ENCODE results near the gene CHST11. TPM values are rescaled to one million over a fixed set of nuclear protein-coding genes. Genes with fewer than 3 reads are reported as not detected.

The CHST11 gene
- total and polyA plus RNA-seq, 10 of the 15 experiments (the other 5 are each of a cell fraction or from before 2014, with no cell fraction given) = 1.9 to 38.1 (median 17.2) TPM

- Histone ChIP-seq H3K79me2 (ENCODE audit: control insufficient read depth, insufficient read depth, low read length) (peaks cover 11% of the 10 kb centered on the region), H3K4me3 (no peak overlapping the region), H3K9ac (ENCODE audit: control insufficient read depth, insufficient read depth, low read length) (no peak overlapping the region), H3K27ac (ENCODE audit: control insufficient read depth, insufficient read depth) (no peak overlapping the region), H3K27me3 (replicated peaks in 1 of 2; ENCODE audit: control insufficient read depth in 2 of 2, insufficient read depth in 2 of 2, low read length in 1 of 2) (no peaks in the 10 kb centered on the region), H3K4me2 (ENCODE audit: control insufficient read depth, insufficient read depth) (no peak overlapping the region), H4K20me1 (ENCODE audit: control insufficient read depth, insufficient read depth) (no peaks in the 10 kb centered on the region; the same call in 1 of the 2 replicates), H3K36me3 (ENCODE audit: control insufficient read depth in 2 of 2, insufficient read depth in 2 of 2, low read length in 1 of 2) (peaks cover 0 to under 1% of the 10 kb centered on the region in 2 experiments; a peak in 2 of 4 replicates), H2AFZ (ENCODE audit: control insufficient read depth, low read depth, low read length) (no peak overlapping the region), H3K4me1 (ENCODE audit: control insufficient read depth, insufficient read depth, low read length) (peaks cover 9% of the 10 kb centered on the region; the same call in 1 of the 2 replicates), H3K9me3 (replicated peaks; ENCODE audit: control insufficient read depth, insufficient read depth, low read length) (no peaks in the 10 kb centered on the region; the same call in 2 of the 3 replicates)
- ChIA-PET SMC1A (ENCODE audit: uncharacterized antibody, unreplicated experiment) (interaction anchor here (1.1 to 1.5 kb wide), 3 partner anchors 28 to 75 kb away, joined by 3 to 4 read pairs (median 3); no protein-coding TSS in a partner anchor), POLR2A (interaction anchor here (0.7 to 1.2 kb wide), 2 partner anchors 12 to 36 kb away, joined by 3 to 4 read pairs; no protein-coding TSS in a partner anchor), CTCF (interaction anchor here (1.2 to 1.3 kb wide), 2 partner anchors 29 to 36 kb away, joined by 3 read pairs; no protein-coding TSS in a partner anchor), RAD21 (ENCODE audit: unreplicated experiment) (interaction anchor here (1.2 kb wide), 1 partner anchor 47 kb away, joined by 3 read pairs; no protein-coding TSS in a partner anchor)
- TF ChIP-seq IRF4 (IDR thresholded peaks at IDR 0.05; ENCODE audit: low read depth, low read length) (no peak), SMC3 (IDR thresholded peaks at IDR 0.05; ENCODE audit: borderline replicate concordance, low read length) (no peak), ZBTB40 (IDR thresholded peaks at IDR 0.05; ENCODE audit: borderline replicate concordance) (no peak), ASH2L (IDR thresholded peaks at IDR 0.05; ENCODE audit: borderline replicate concordance, low read depth) (no peak), SMAD5 (IDR thresholded peaks at IDR 0.05; ENCODE audit: low read depth) (no peak), SREBF2 (IDR thresholded peaks at IDR 0.05; ENCODE audit: low read length) (no peak), DPF2 (IDR thresholded peaks at IDR 0.05) (no peak), ZNF207 (IDR thresholded peaks at IDR 0.05; ENCODE audit: borderline replicate concordance) (no peak), ATF2 (IDR thresholded peaks at IDR 0.05; ENCODE audit: low read length) (no peak), MTA3 (IDR thresholded peaks at IDR 0.05; ENCODE audit: borderline replicate concordance, low read length) (no peak), NKRF (conservative IDR thresholded peaks at IDR 0.05) (no peak), SIN3A (IDR thresholded peaks at IDR 0.05; ENCODE audit: low read depth, low read length) (no peak), FOXK2 (IDR thresholded peaks at IDR 0.05) (no peak), MAX (IDR thresholded peaks at IDR 0.05; ENCODE audit: low read depth, low read length) (no peak), RCOR1 (conservative IDR thresholded peaks at IDR 0.05; ENCODE audit: low read depth, low read length) (no peak), PKNOX1 (IDR thresholded peaks at IDR 0.05) (no peak), HDGF (IDR thresholded peaks at IDR 0.05) (no peak)
- intact Hi-C loops (cut with micrococcal nuclease; ENCODE audit: unreplicated experiment) = no loop called here
- 100% methylated on average over 2 of the region's 2 CpGs for WGBS (ENCODE audit: insufficient coverage, insufficient replicate concordance, low lambda C conversion rate, missing lambda C conversion rate)
- ATAC-seq = no peak
- no TSS peak for BruUV-seq (replicated peaks)
- no peak for DNase-seq (ENCODE audit: low read depth, low spot score)
- in situ Hi-C loops (cut with MboI) = no loop called here
- no peak for FAIRE-seq
Observed at GRCh38 chr12:104533134-104533533, 76.4 kb downstream of the CHST11 start.
